Measurements from ENCODE around the gene LAMC3. TPM values are rescaled to one million over a fixed set of nuclear protein-coding genes. Genes with fewer than 3 reads are reported as not detected.
"Not testable (repeated sequence)": the region's sequence is repeated elsewhere in the genome, so short reads cannot be mapped to it uniquely, and the experiment has no call there.

LAMC3 gene
- total RNA-seq, 1 experiment from 2014 or later, result 91.8 TPM

DNA sequence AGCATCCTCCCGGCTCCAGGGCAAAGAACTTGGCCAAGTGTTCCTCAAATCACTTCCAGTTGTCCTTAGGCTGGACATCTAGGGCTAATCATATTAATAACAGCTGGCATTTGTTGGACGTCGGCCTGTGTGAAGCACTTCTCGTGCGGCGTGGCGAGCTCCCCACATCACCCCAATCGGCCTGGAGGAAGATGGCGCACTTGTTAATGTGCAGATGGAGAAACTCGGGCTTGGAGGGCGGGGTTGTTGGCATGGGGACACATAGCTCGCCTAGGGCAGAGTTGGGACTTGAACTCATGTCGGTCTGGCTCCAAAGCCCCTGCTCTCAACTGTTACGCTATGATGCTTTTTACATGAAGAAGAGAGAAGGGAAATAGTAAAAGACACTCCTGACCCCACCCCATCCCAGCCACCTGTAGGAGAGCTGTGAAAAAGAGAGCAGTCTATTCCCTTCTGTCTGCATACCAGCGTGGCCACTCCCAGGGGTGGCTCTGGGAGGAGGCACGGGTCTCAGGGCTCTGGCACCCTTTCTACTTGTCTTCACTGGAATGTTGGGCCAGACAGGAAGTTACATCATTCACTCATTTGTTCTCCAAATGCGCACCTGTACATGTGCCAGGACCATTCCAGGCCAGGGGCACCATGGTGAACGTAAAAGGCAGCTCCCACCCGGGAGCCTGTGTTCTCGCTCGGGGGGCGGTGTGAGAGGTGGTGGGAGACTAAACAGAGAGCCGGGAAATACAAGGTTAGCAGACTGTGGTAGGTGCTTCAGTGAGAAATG, 103.6 kb downstream of the LAMC3 start:
- Histone ChIP-seq H3K27me3 (ENCODE audit: control insufficient read depth, insufficient read depth, low read length) (no peaks in the 10 kb centered on the region), H3K4me3 (ENCODE audit: insufficient read depth, low read depth, low read length) (no peak overlapping the region), H3K36me3 (replicated peaks; ENCODE audit: control insufficient read depth, insufficient read depth, low read length) (peaks cover 6% of the 10 kb centered on the region)
- peak; percentile 40 for DNase-seq

DNA sequence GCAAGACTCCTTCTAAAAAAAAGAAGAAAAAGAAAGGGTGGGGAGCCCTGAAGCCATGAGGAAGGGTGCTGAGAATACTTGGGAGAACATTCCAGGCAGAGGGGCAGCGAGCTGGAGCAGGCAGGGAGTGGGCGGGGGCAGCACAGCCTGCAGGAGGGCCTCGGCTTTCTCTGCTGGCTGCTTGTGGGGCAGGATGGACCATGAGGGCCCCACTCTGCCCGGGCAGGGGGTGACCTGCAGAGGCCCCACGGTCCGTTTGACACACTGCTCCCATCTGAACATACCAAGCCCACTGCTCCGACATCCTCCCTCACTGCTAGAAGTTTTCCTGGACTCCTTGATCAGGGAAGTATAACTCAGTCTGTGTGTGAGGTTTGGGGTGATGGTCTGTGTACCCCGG, 104.7 kb downstream of the LAMC3 start:
- peak; percentile 43 for DNase-seq
- no peaks in the 10 kb centered on the region for H3K27me3 ChIP-seq (ENCODE audit: control insufficient read depth, insufficient read depth, low read length)

DNA sequence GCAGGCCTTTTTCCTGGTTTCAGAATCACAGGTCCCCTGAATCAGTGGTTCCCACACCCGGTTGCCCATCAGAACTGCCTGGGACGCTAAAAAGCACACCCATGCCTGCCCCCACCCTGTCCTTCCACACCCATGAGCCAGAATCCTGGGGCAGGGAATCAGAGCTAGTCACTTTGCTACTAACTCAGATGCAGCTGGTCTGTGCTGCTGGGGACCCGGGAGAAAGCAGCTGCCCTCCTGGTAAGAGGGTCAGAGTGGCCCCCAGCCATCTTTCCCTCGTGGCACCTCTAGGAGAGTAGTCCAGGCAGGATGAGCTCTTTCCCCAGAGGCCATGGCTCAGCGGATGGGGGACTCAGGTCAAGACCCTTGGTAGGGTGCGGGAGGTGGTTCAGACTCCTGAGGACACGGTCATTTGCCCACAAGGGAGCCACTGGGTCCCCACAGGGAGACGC, 105.1 kb downstream of the LAMC3 start:
- peak; percentile 27 for DNase-seq
- Histone ChIP-seq H3K27me3 (ENCODE audit: control insufficient read depth, insufficient read depth, low read length) (no peaks in the 10 kb centered on the region), H3K4me3 (ENCODE audit: insufficient read depth, low read depth, low read length) (no peak overlapping the region), H3K36me3 (replicated peaks; ENCODE audit: control insufficient read depth, insufficient read depth, low read length) (peaks cover 9% of the 10 kb centered on the region)

More for the DNA sequence above, 104.7 kb downstream of the LAMC3 start:
- Histone ChIP-seq H3K36me3 (replicated peaks; ENCODE audit: control insufficient read depth, insufficient read depth, low read length) (peaks cover 9% of the 10 kb centered on the region), H3K4me3 (ENCODE audit: insufficient read depth, low read depth, low read length) (no peak overlapping the region)

DNA sequence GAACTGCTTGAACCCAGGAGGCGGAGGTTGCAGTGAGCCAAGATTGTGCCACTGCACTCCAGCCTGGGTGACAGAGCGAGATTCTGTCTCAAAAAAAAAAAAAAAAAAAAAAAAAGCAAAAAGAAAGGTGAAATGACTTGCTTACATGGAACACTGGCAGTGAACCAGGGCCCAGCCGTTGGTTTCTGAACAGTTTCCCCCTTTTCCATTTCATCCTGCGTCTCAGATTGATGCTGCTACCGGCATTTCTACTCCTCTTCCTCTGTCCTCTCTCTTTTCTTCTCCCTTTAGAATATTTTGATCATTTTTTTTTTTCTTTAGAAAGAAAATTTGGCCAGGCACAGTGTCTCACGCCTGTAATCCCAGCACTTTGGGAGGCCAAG, 106.4 kb downstream of the LAMC3 start:
- peaks cover 17% of the 10 kb centered on the region for H3K36me3 ChIP-seq (replicated peaks; ENCODE audit: control insufficient read depth, insufficient read depth, low read length)
- H3K4me3 ChIP-seq (ENCODE audit: insufficient read depth, low read depth, low read length); H3K27me3 ChIP-seq (ENCODE audit: control insufficient read depth, insufficient read depth, low read length): not testable (repeated sequence)
- DNase-seq, result peak; percentile 5

DNA sequence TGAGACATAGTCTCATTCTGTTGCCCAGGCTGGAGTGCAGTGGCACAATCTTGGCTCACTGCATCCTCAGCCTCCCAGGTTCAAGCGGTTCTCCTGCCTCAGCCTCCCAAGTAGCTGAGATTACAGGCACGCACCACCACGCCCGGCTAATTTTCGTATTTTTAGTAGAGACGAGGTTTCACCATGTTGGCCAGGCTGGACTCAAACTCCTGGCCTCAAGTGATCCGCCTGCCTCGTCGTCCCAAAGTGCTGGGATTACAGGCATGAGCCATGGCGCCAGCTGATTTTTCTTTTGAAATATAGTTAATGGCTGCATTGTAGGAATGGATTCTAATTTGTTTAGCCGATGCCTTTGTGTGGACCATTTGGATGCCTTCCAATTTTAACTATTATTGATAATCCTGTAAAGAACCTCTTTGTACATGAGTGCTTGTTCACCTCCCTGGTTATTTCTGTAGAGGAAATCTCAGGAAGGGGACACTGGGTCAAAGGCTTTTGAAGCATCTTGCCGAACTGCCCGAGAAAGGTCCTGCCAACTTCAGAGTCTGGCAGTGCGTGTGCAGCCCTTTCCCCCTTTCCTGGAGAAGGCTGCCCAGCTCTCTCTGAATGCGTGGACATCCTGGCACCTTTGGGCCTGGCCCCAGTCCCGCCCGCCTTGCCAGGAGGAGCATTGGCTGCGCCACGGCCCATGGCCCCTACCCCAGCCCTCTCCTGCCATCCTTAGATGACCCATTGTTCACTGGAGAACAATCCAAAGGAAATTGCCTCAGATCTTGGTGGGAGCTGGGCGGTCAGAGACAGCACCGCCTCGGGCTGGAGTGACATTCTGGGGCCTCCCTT, 107.5 kb downstream of the LAMC3 start:
- Histone ChIP-seq H3K36me3 (replicated peaks; ENCODE audit: control insufficient read depth, insufficient read depth, low read length) (peaks cover 26% of the 10 kb centered on the region), H3K4me3 (ENCODE audit: insufficient read depth, low read depth, low read length) (no peak overlapping the region), H3K27me3 (ENCODE audit: control insufficient read depth, insufficient read depth, low read length) (no peaks in the 10 kb centered on the region)
- peak; percentile 20 for DNase-seq

DNA sequence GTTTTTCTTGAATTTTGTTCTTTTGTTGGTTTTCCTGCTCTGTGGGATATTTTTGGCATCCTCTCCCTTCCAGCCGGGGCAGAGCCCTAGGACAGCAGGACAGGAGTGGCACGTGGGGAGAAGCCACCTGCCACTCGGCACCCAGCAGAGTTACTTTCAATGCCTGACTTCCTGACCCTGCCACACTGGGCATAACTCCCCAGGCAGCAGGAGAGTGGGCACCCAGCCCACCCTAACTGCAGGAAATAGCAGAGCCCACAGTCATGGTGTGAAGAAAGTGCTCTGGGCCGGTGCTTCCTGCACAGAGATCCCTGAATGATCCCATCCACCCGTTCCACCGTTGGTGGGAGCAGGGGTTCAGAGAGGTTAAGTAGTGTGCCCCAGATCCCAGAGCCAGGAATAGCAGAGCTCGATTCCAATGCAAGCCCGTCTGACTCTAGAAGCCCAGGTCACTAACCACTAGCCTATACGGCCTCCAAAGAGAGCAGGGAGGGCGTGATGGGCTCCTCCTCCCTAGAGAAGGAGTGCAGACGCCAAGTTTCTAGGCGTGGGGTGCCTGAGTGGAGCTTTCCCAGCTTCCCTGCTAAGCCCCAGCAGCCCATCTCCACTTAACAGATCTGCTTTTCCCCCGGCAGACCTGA, 108.3 kb downstream of the LAMC3 start:
- peak; percentile 7 for DNase-seq
- H3K36me3 ChIP-seq (replicated peaks; ENCODE audit: control insufficient read depth, insufficient read depth, low read length), result peaks cover 28% of the 10 kb centered on the region
- H3K27me3 ChIP-seq (ENCODE audit: control insufficient read depth, insufficient read depth, low read length), result no peaks in the 10 kb centered on the region
- H3K4me3 ChIP-seq (ENCODE audit: insufficient read depth, low read depth, low read length), result no peak overlapping the region

DNA sequence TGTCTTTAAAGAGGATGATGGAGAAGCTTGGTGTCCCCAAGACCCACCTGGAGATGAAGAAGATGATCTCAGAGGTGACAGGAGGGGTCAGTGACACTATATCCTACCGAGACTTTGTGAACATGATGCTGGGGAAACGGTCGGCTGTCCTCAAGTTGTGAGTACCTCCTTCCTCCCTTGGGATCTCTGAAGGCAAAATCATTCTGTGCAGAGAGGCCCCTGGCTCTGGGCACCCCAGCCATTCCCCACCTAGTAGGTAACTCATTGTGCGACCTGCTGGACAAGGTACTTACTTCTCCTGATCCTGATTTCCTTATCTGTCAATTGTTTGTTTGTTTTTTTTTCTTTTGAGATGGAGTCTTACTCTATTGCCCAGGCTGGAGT, 108.8 kb downstream of the LAMC3 start:
- no peak overlapping the region for H3K4me3 ChIP-seq (ENCODE audit: insufficient read depth, low read depth, low read length)
- peaks cover 28% of the 10 kb centered on the region for H3K36me3 ChIP-seq (replicated peaks; ENCODE audit: control insufficient read depth, insufficient read depth, low read length)
- no peak for DNase-seq
- H3K27me3 ChIP-seq (ENCODE audit: control insufficient read depth, insufficient read depth, low read length), result no peaks in the 10 kb centered on the region

DNA sequence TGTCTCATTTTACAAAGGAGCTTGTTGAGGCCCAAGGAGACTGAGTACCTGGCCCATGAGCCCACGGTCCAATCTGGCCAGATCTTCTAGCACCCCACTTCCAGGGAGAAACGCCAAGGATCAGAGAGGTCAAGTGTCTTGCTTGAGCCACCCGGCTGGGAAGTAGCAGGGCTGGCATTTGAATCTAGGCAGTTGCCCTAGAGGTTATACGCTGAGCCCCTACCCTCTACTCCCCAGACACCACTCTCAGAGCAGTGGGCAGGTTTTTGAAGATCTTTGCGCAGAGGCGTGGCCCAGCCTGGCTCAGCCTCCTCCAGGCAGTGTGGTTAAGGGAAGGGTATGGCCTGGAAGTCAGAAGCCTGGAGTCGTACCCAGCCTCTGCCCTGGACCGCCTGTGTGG, 110.6 kb downstream of the LAMC3 start:
- Histone ChIP-seq H3K27me3 (ENCODE audit: control insufficient read depth, insufficient read depth, low read length) (no peaks in the 10 kb centered on the region), H3K36me3 (replicated peaks; ENCODE audit: control insufficient read depth, insufficient read depth, low read length) (peaks cover 26% of the 10 kb centered on the region)

DNA sequence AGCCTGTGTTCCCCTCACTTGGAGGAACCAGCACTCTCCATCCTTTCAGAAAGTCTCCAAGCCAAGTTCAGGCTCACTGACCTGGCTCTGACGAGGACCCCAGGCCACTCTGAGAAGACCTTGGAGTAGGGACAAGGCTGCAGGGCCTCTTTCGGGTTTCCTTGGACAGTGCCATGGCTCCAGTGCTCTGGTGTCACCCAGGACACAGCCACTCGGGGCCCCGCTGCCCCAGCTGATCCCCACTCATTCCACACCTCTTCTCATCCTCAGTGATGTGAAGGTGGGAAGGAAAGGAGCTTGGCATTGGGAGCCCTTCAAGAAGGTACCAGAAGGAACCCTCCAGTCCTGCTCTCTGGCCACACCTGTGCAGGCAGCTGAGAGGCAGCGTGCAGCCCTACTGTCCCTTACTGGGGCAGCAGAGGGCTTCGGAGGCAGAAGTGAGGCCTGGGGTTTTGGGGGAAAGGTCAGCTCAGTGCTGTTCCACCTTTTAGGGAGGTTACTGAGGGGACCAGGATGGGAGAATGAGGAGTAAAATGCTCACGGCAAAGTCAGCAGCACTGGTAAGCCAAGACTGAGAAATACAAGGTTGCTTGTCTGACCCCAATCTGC, 111.8 kb downstream of the LAMC3 start:
- DNase-seq, result peak; percentile 4
- Histone ChIP-seq H3K36me3 (replicated peaks; ENCODE audit: control insufficient read depth, insufficient read depth, low read length) (peaks cover 26% of the 10 kb centered on the region), H3K27me3 (ENCODE audit: control insufficient read depth, insufficient read depth, low read length) (no peaks in the 10 kb centered on the region)

More for the DNA sequence above, 110.6 kb downstream of the LAMC3 start:
- H3K4me3 ChIP-seq (ENCODE audit: insufficient read depth, low read depth, low read length), result no peak overlapping the region
- peak; percentile 6 for DNase-seq

DNA sequence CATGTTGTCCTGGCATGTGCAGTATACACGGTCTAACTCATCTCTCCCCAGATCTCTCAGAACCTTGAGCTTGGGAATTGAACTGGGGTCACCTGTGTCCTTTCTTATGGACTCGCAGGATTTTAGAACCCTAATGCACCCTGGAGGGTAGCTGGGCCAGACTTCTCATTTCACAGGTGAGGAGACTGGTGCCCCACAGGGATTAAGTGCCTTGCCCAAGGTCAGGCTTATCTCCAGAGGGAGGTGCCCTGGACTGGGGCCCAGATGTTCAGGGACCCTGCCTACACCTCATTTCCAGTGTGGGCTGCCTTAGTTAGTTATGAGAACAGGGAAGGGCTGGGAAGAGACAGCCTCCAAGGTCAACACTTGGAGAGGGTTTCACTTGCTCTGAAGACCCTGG, 112.4 kb downstream of the LAMC3 start:
- DNase-seq, result no peak
- H3K27me3 ChIP-seq (ENCODE audit: control insufficient read depth, insufficient read depth, low read length), result no peaks in the 10 kb centered on the region
- H3K36me3 ChIP-seq (replicated peaks; ENCODE audit: control insufficient read depth, insufficient read depth, low read length), result peaks cover 25% of the 10 kb centered on the region
- no peak overlapping the region for H3K4me3 ChIP-seq (ENCODE audit: insufficient read depth, low read depth, low read length)

More for the DNA sequence above, 111.8 kb downstream of the LAMC3 start:
- no peak overlapping the region for H3K4me3 ChIP-seq (ENCODE audit: insufficient read depth, low read depth, low read length)

DNA sequence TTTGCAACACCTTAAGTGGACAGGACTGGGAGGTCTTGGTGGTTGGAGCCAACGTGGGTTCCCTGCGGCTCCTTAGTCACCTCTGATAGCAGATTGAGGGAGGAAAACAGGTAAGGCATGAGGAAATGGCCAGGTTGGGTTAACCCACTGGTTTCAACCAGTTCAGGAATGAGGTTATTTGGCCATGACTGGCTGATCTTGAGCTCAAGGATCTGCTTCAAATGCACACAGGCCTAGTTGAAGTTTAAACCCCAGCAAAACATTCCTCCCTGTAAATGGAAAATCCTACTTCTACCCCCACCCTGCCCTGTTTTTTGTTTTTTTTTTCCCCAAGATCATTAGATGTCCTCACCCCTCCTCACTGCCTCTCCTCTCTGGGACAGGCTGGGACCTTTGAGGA, 113.2 kb downstream of the LAMC3 start:
- peak; percentile 4 for DNase-seq
- H3K36me3 ChIP-seq (replicated peaks; ENCODE audit: control insufficient read depth, insufficient read depth, low read length), result peaks cover 25% of the 10 kb centered on the region
- H3K4me3 ChIP-seq (ENCODE audit: insufficient read depth, low read depth, low read length), result no peak overlapping the region
- no peaks in the 10 kb centered on the region for H3K27me3 ChIP-seq (ENCODE audit: control insufficient read depth, insufficient read depth, low read length)

DNA sequence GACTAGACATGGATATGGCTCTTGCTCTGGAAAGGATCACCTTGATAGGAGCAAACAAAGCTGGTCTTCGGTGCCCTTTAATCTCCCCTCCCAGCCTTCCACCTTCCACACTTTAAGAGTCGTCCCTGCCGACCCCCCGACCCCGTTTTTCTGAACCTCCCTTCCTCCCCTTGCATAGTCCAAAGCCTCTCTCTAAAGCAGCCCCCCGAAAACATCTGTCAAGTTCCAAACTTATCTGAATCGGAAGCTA, 116.0 kb downstream of the LAMC3 start:
- H3K36me3 ChIP-seq (replicated peaks; ENCODE audit: control insufficient read depth, insufficient read depth, low read length), result peaks cover 30% of the 10 kb centered on the region
- no peak for DNase-seq
- H3K27me3 ChIP-seq (ENCODE audit: control insufficient read depth, insufficient read depth, low read length), result no peaks in the 10 kb centered on the region
- peak overlapping the region; percentile 99 for H3K4me3 ChIP-seq (ENCODE audit: insufficient read depth, low read depth, low read length)

DNA sequence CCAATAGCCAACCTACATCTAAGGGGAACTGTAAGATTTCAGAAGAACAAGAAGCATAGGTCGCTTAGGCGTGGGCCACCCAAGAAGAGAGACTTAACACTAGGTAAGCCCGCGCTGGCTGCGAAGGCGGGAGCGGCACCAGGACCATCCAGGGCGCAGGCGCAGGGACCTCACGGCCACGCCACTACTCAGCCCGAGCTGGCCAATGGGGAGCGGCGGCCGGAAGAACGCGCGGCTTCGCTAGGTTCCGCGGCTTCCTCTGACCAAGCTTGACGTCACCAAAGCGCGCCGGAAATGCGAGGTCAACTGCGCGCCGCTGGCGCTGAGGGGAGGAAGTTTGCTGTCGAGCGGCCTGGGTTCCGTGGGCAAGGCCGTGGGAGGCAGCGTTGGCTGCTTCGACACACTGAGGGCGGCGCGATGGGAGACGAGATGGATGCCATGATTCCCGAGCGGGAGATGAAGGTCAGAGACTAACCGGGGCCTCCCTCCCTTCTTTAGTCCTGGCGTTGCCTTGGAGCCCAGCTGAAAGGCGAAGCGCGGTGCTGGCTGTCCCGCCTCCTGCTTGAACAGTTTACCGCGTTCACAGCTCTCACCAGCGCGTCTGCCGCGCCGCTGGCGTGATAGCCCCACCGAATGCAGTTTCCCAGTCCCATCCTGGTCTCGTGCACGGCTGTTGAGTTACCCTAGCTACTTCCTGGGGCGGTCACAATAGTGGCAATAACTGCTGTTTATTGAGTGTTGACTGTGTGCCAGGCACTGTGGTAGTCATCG, 116.5 kb downstream of the LAMC3 start, which contains the start of gene NUP214:
Gene NUP214 (plus strand): TSS at position 299 of the 771 bp plus-strand sequence. CDS start 119 bp downstream, at position 418.
- H3K27me3 ChIP-seq (ENCODE audit: control insufficient read depth, insufficient read depth, low read length), result no peaks in the 10 kb centered on the region
- H3K4me3 ChIP-seq (ENCODE audit: insufficient read depth, low read depth, low read length), result peak within 1 kb of the TSS; percentile 99

DNA sequence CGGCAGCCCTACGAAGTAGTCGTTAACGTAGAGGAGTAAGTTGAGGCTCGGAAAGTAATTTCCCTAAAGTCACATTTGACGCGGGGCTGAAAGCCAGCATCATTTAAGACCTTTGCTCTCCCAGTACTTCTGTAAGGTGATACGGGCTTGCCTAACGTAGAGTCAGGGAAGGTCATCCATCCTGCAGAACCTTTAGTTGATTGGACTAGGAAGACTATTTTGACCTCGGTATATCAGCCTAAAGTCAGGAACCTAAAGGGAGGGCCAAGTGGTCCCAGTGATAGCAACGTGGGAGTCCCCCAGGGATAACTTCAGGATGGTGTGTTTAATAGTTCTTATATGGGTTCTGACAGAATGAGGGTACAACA, 117.1 kb downstream of the LAMC3 start:
- peaks cover 23% of the 10 kb centered on the region for H3K36me3 ChIP-seq (replicated peaks; ENCODE audit: control insufficient read depth, insufficient read depth, low read length)
- peak overlapping the region; percentile 99 for H3K4me3 ChIP-seq (ENCODE audit: insufficient read depth, low read depth, low read length)
- peak; percentile 15 for DNase-seq
- H3K27me3 ChIP-seq (ENCODE audit: control insufficient read depth, insufficient read depth, low read length), result no peaks in the 10 kb centered on the region

More for the DNA sequence above, 116.5 kb downstream of the LAMC3 start, which contains the start of gene NUP214:
- H3K36me3 ChIP-seq (replicated peaks; ENCODE audit: control insufficient read depth, insufficient read depth, low read length), result peaks cover 26% of the 10 kb centered on the region
- DNase-seq, result peak; percentile 99

All from H7 (cell line).